ENCODE results near the gene SVOP. TPM values are rescaled to one million over a fixed set of nuclear protein-coding genes. Genes with fewer than 3 reads are reported as not detected.

SVOP gene
- total and polyA plus RNA-seq, 2 experiments from 2014 or later, result not detected

DNA sequence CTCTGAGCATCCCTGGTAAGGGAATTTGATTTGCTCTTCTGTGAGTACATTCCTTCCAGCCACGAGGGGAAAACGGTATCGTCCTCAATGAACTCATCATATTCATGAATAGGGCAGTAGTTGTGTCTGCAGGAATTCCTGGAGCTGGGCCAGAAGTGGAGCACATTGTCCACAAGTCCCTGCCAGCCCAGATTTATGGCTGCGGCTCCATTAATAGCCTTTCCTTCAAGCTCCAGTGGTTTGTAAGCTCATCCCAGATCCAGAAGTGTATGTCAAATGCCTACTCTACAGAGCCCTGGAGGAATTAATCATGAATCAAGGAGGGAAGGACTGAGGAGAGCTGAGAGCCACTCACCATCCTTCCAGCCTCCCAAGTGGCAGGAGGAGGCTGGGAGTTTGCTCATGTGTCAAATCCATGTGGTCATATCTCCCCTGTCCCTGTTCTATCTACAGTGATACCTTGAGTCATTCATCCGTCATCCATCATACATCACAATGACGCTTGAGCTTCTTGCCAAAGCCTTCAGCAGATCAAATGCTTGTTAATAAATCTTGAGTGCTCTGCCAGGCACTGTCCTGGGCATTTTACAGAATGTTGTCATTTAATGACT, 65.5 kb downstream of the SVOP start:
- H3K27ac ChIP-seq, result no peak overlapping the region
- no peaks in the 10 kb centered on the region for H4K20me1 ChIP-seq (ENCODE audit: insufficient read depth)
- no peak overlapping the region for H3K4me3 ChIP-seq
- H3K79me2 ChIP-seq (ENCODE audit: insufficient read depth), result no peaks in the 10 kb centered on the region
- no peaks in the 10 kb centered on the region for H3K9me2 ChIP-seq (ENCODE audit: insufficient read depth)
- TF ChIP-seq EZH2 (IDR thresholded peaks at IDR 0.05; ENCODE audit: insufficient read depth, poor library complexity, severe bottlenecking) (no peak), EZH2phosphoT487 (IDR thresholded peaks at IDR 0.05; ENCODE audit: insufficient read depth, low read depth) (no peak)
- H3K27me3 ChIP-seq (replicated peaks; ENCODE audit: insufficient read depth), result 0 out of 2 replicates have a peak, but pooled peaks cover 11% of the 10 kb centered on the region
- no peaks in the 10 kb centered on the region for H3K9me3 ChIP-seq (ENCODE audit: low read depth)
- WGBS, 2 experiments (ENCODE audit: low coverage in 1 of 2, low lambda C conversion rate in 2 of 2, missing lambda C conversion rate in 2 of 2), result 9% methylated on average over 6 of the region's 6 CpGs
- H3F3A ChIP-seq (ENCODE audit: insufficient read depth), result no peaks in the 10 kb centered on the region
- no peaks in the 10 kb centered on the region for H3K4me1 ChIP-seq (ENCODE audit: insufficient read depth)
- in situ Hi-C loops (cut with MboI), result no loop called here
- no peaks in the 10 kb centered on the region for H3K36me3 ChIP-seq (ENCODE audit: low read depth)
- no peak overlapping the region for H2AFZ ChIP-seq
- H3K9ac ChIP-seq, result no peak overlapping the region
- peak; percentile 35 for DNase-seq
- no peak overlapping the region for H3K4me2 ChIP-seq (ENCODE audit: unreplicated experiment)

- H3K4me2 ChIP-seq (ENCODE audit: unreplicated experiment), result peak overlapping the region; percentile 69
- peak overlapping the region; percentile 41 for H3K4me3 ChIP-seq
Measured at GRCh38 chr12:108950991-108951739, 69.7 kb downstream of the SVOP start.

GRCh38 chr12:108949976-108950375, 70.9 kb downstream of the SVOP start:
- in situ Hi-C loops (cut with MboI), result no loop called here

More at GRCh38 chr12:108950991-108951739, 69.7 kb downstream of the SVOP start:
- DNase-seq, result peak; percentile 75
- Histone ChIP-seq H3K4me1 (ENCODE audit: insufficient read depth) (no peaks in the 10 kb centered on the region), H3K27me3 (replicated peaks; ENCODE audit: insufficient read depth) (0 out of 2 replicates have a peak, but pooled peaks cover 6% of the 10 kb centered on the region), H3K27ac (no peak overlapping the region), H3F3A (ENCODE audit: insufficient read depth) (no peaks in the 10 kb centered on the region), H3K9ac (no peak overlapping the region), H4K20me1 (ENCODE audit: insufficient read depth) (no peaks in the 10 kb centered on the region), H3K79me2 (ENCODE audit: insufficient read depth) (no peaks in the 10 kb centered on the region), H3K9me2 (ENCODE audit: insufficient read depth) (no peaks in the 10 kb centered on the region), H3K36me3 (ENCODE audit: low read depth) (no peaks in the 10 kb centered on the region), H2AFZ (peak overlapping the region; percentile 45; the same call in 1 of the 2 replicates), H3K9me3 (ENCODE audit: low read depth) (no peaks in the 10 kb centered on the region)
- 18 to 22% methylated on average over 12 of the region's 12 CpGs for WGBS, 2 experiments (ENCODE audit: low coverage in 1 of 2, low lambda C conversion rate in 2 of 2, missing lambda C conversion rate in 2 of 2)
- TF ChIP-seq EZH2 (IDR thresholded peaks at IDR 0.05; ENCODE audit: insufficient read depth, poor library complexity, severe bottlenecking) (no peak), EZH2phosphoT487 (IDR thresholded peaks at IDR 0.05; ENCODE audit: insufficient read depth, low read depth) (no peak)
- in situ Hi-C loops (cut with MboI), result no loop called here

GRCh38 chr12:108948367-108948766, 72.5 kb downstream of the SVOP start:
- Histone ChIP-seq H3F3A (ENCODE audit: insufficient read depth) (no peaks in the 10 kb centered on the region), H3K4me1 (ENCODE audit: insufficient read depth) (no peaks in the 10 kb centered on the region), H3K4me2 (ENCODE audit: unreplicated experiment) (no peak overlapping the region), H3K4me3 (no peak overlapping the region), H3K9ac (no peak overlapping the region), H3K9me3 (ENCODE audit: low read depth) (no peaks in the 10 kb centered on the region), H3K27me3 (replicated peaks; ENCODE audit: insufficient read depth) (no peaks in the 10 kb centered on the region), H3K36me3 (ENCODE audit: low read depth) (no peaks in the 10 kb centered on the region), H3K79me2 (ENCODE audit: insufficient read depth) (no peaks in the 10 kb centered on the region), H3K9me2 (ENCODE audit: insufficient read depth) (no peaks in the 10 kb centered on the region), H3K27ac (no peak overlapping the region), H4K20me1 (ENCODE audit: insufficient read depth) (no peaks in the 10 kb centered on the region), H2AFZ (no peak overlapping the region)
- TF ChIP-seq EZH2phosphoT487 (IDR thresholded peaks at IDR 0.05; ENCODE audit: insufficient read depth, low read depth) (no peak), EZH2 (IDR thresholded peaks at IDR 0.05; ENCODE audit: insufficient read depth, poor library complexity, severe bottlenecking) (no peak)
- in situ Hi-C loops (cut with MboI), result no loop called here
- no peak for DNase-seq

More at GRCh38 chr12:108949976-108950375, 70.9 kb downstream of the SVOP start:
- H3K4me1 ChIP-seq (ENCODE audit: insufficient read depth), result no peaks in the 10 kb centered on the region
- H4K20me1 ChIP-seq (ENCODE audit: insufficient read depth), result no peaks in the 10 kb centered on the region
- H2AFZ ChIP-seq, result no peak overlapping the region
- H3K9me2 ChIP-seq (ENCODE audit: insufficient read depth), result no peaks in the 10 kb centered on the region
- H3K79me2 ChIP-seq (ENCODE audit: insufficient read depth), result no peaks in the 10 kb centered on the region
- H3K9me3 ChIP-seq (ENCODE audit: low read depth), result no peaks in the 10 kb centered on the region
- H3K4me2 ChIP-seq (ENCODE audit: unreplicated experiment), result no peak overlapping the region
- no peak overlapping the region for H3K27ac ChIP-seq
- no peaks in the 10 kb centered on the region for H3K36me3 ChIP-seq (ENCODE audit: low read depth)
- WGBS, 2 experiments (ENCODE audit: low coverage in 1 of 2, low lambda C conversion rate in 2 of 2, missing lambda C conversion rate in 2 of 2), result 61 to 67% methylated on average over 1 of the region's 1 CpG
- no peak for DNase-seq
- no peaks in the 10 kb centered on the region for H3F3A ChIP-seq (ENCODE audit: insufficient read depth)
- no peak overlapping the region for H3K9ac ChIP-seq
- no peak for TF ChIP-seq EZH2phosphoT487 (IDR thresholded peaks at IDR 0.05; ENCODE audit: insufficient read depth, low read depth)
- no peak for TF ChIP-seq EZH2 (IDR thresholded peaks at IDR 0.05; ENCODE audit: insufficient read depth, poor library complexity, severe bottlenecking)
- H3K27me3 ChIP-seq (replicated peaks; ENCODE audit: insufficient read depth), result 0 out of 2 replicates have a peak, but pooled peaks cover 4% of the 10 kb centered on the region
- H3K4me3 ChIP-seq, result no peak overlapping the region
